Osteocyte (in vitro differentiated cells): Measurements from ENCODE around the gene SLC26A11. TPM values are rescaled to one million over a fixed set of nuclear protein-coding genes. Genes with fewer than 3 reads are reported as not detected.
"Not testable (repeated sequence)": the region's sequence is repeated elsewhere in the genome, so short reads cannot be mapped to it uniquely, and the experiment has no call there.

Experiments
- DNase-seq: peaks from one replicate; pipeline ENCODE4 v3.0.0; 2021; ENCODE audit warnings: mixed read lengths; ENCODE audit not compliant: unreplicated experiment; ENCODE audit errors: extremely low spot score
- H3K27ac Mint-ChIP-seq: one replicate; pipeline ENCODE4 v1.8.0; 2021; ENCODE audit warnings: mild to moderate bottlenecking, mixed read lengths; ENCODE audit not compliant: unreplicated experiment
- H3K27me3 Mint-ChIP-seq: one replicate; pipeline ENCODE4 v1.8.0; 2021; ENCODE audit warnings: mixed read lengths; ENCODE audit not compliant: unreplicated experiment
- H3K36me3 Mint-ChIP-seq: one replicate; pipeline ENCODE4 v1.8.0; 2021; ENCODE audit warnings: mixed read lengths; ENCODE audit not compliant: unreplicated experiment
- H3K4me1 Mint-ChIP-seq: one replicate; pipeline ENCODE4 v1.8.0; 2021; ENCODE audit warnings: mixed read lengths; ENCODE audit not compliant: unreplicated experiment
- H3K4me3 Mint-ChIP-seq: one replicate; pipeline ENCODE4 v1.8.0; 2021; ENCODE audit warnings: mild to moderate bottlenecking, moderate library complexity, mixed read lengths; ENCODE audit not compliant: unreplicated experiment
- H3K9me3 Mint-ChIP-seq: one replicate; pipeline ENCODE4 v1.8.0; 2021; ENCODE audit warnings: mixed read lengths; ENCODE audit not compliant: unreplicated experiment
- total RNA-seq: library from RNA; stranded (reverse); gene quantifications from 2 replicates; pipeline ENCODE4 v1.2.1, GENCODE V29; 2021
- TF ChIP-seq, protein P1 (sequence below): fragments of 200-600 bp; sonication (generic); IDR thresholded peaks from 2 replicates; pipeline ENCODE4 v1.5.0; 2021; ENCODE audit warnings: antibody characterized with exemption, mild to moderate bottlenecking, moderate library complexity

The SLC26A11 gene
- total RNA-seq, 1 donor from 2014 or later = 34.7 TPM

- TF ChIP-seq, protein P1, sequence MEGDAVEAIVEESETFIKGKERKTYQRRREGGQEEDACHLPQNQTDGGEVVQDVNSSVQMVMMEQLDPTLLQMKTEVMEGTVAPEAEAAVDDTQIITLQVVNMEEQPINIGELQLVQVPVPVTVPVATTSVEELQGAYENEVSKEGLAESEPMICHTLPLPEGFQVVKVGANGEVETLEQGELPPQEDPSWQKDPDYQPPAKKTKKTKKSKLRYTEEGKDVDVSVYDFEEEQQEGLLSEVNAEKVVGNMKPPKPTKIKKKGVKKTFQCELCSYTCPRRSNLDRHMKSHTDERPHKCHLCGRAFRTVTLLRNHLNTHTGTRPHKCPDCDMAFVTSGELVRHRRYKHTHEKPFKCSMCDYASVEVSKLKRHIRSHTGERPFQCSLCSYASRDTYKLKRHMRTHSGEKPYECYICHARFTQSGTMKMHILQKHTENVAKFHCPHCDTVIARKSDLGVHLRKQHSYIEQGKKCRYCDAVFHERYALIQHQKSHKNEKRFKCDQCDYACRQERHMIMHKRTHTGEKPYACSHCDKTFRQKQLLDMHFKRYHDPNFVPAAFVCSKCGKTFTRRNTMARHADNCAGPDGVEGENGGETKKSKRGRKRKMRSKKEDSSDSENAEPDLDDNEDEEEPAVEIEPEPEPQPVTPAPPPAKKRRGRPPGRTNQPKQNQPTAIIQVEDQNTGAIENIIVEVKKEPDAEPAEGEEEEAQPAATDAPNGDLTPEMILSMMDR = no peak
- no peaks in the 10 kb centered on the region for H3K27me3 Mint-ChIP-seq
- H3K4me1 Mint-ChIP-seq = peaks cover 21% of the 10 kb centered on the region
- H3K36me3 Mint-ChIP-seq = peaks cover 1% of the 10 kb centered on the region
- no peaks in the 10 kb centered on the region for H3K9me3 Mint-ChIP-seq
- peak overlapping the region; percentile 89 for H3K27ac Mint-ChIP-seq
- no peak overlapping the region for H3K4me3 Mint-ChIP-seq
- no peak for DNase-seq
Observed at GRCh38 chr17:80254396-80255251, 34.4 kb downstream of the SLC26A11 start.

GRCh38 chr17:80256034-80256350 is 35.8 kb downstream of the SLC26A11 start:
- Mint-ChIP-seq H3K36me3 (peaks cover 1% of the 10 kb centered on the region), H3K27ac (no peak overlapping the region), H3K27me3 (no peaks in the 10 kb centered on the region), H3K9me3 (no peaks in the 10 kb centered on the region), H3K4me3 (no peak overlapping the region), H3K4me1 (peaks cover 23% of the 10 kb centered on the region)
- DNase-seq = no peak
- TF ChIP-seq, protein P1 = no peak

DNA sequence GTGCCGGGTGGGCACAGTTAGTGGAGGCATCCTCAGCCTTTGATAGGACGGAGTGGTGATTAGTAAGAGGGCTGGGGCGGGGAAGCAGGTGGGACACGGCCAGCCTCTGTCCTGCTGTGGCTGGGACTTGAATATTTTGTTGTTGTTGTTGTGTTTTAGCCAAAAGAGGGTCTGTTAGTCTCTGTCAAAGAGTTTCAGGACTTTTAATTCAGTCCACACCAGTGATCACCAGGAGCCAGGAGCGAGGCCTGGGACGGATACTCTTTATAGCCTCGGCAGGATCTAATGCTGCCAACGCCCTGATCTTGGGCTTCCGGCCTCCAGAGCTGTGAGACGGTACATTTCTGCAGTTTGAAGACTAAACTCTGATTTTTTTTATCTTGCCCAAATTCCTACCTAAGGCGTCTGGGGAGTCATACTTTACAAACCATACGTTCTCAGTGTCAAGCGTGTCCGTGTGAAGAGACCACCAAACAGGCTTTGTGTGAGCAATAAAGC is 37.5 kb downstream of the SLC26A11 start:
- Mint-ChIP-seq H3K36me3 (no peaks in the 10 kb centered on the region), H3K4me3 (no peak overlapping the region), H3K4me1 (peaks cover 35% of the 10 kb centered on the region), H3K27ac (no peak overlapping the region), H3K27me3 (no peaks in the 10 kb centered on the region), H3K9me3 (no peaks in the 10 kb centered on the region)
- TF ChIP-seq, protein P1 = no peak
- DNase-seq = no peak

DNA sequence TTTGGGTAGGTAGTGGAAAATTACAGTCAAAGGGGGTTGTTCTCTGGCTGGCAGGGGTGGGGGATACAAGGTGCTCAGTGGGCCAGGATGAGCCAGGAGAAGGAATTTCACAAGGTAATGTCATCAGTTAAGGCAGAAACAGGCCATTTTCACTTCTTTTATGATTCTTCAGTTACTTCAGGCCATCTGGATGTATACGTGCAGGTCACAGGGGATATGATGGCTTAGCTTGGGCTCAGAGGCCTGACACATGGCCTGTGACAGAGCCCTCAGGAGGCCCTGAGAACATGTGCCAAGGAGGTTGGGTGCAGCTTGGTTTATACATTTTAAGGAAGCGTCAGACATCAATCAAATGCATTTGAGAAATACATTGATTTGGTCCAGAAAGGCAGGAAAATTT is 38.1 kb downstream of the SLC26A11 start:
- peak overlapping the region; percentile 16 for H3K4me3 Mint-ChIP-seq

GRCh38 chr17:80259457-80260068 is 39.3 kb downstream of the SLC26A11 start:
- TF ChIP-seq, protein P1 = no peak
- no peaks in the 10 kb centered on the region for H3K27me3 Mint-ChIP-seq

More for the DNA sequence above, 38.1 kb downstream of the SLC26A11 start:
- not testable (repeated sequence) for H3K36me3 Mint-ChIP-seq, H3K27me3 Mint-ChIP-seq, H3K9me3 Mint-ChIP-seq, DNase-seq, H3K27ac Mint-ChIP-seq
- peaks cover 39% of the 10 kb centered on the region for H3K4me1 Mint-ChIP-seq

More at GRCh38 chr17:80259457-80260068, 39.3 kb downstream of the SLC26A11 start:
- DNase-seq = no peak
- Mint-ChIP-seq H3K4me3 (peak overlapping the region; percentile 83), H3K9me3 (no peaks in the 10 kb centered on the region), H3K27ac (peak overlapping the region; percentile 95), H3K36me3 (peaks cover 4% of the 10 kb centered on the region), H3K4me1 (peaks cover 35% of the 10 kb centered on the region)
